Uterus (tissue), 2 donors: ENCODE measurements around the gene LPXN.

Experiments used
- CTCF ChIP-seq, 4 experiments: fragments of 200-600 bp in 2 of 4; fragments of 450-650 bp in 2 of 4; sonication (generic) in 2 of 4; IDR thresholded peaks; one replicate each; pipeline ENCODE4 v1.5.1; 2016 to 2019; ENCODE audit warnings: antibody characterized with exemption in 4 of 4, mild to moderate bottlenecking in 2 of 4, moderate library complexity in 1 of 4
- POLR2A ChIP-seq, 2 donors: fragments of 450-650 bp; IDR thresholded peaks; one replicate each; pipeline ENCODE4 v1.6.1; 2016; ENCODE audit warnings: antibody characterized with exemption in 2 of 2, mild to moderate bottlenecking in 1 of 2, moderate library complexity in 1 of 2

DNA sequence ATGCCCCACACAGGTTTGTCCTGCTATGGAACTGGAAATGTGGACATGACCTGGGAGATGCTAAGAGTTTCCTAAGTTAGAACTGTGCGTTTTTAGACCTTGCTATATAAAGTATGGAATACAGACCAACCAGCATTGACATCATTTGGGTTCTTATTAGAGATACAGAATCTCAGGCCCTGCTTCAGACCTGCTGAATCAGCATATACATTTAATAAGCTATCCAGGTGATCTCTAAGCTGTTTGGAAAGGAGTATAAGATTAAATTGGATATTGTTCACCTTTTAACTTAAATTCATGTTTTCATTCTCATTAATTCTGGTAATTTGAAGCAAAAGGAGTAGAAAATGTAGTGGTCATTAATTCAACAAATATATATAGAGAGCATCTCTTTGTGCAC lies 39.9 kb upstream of the LPXN start:
- TF ChIP-seq CTCF (IDR thresholded peaks at IDR 0.05), result no peak
- no peak for TF ChIP-seq POLR2A (IDR thresholded peaks at IDR 0.05)
